ENCODE measurements around the gene SEC23B. TPM values are rescaled to one million over a fixed set of nuclear protein-coding genes. Genes with fewer than 3 reads are reported as not detected.

The SEC23B gene
- total and polyA plus RNA-seq, 2 of the 13 experiments (the other 11 are each of a cell fraction or from before 2014, with no cell fraction given) = 114 to 120 TPM

GRCh38 chr20:18496740-18497592 lies 10.8 kb upstream of the SEC23B start, which contains the start of gene RBBP9 (continued):
- TF ChIP-seq RBFOX2 (IDR thresholded peaks at IDR 0.05; ENCODE audit: low read depth, low read length) (peak; percentile 94), DDIT3 (CRISPR knock-in tag; IDR thresholded peaks at IDR 0.05) (no peak; the same call in 1 of the 2 replicates), ZBTB40 (IDR thresholded peaks at IDR 0.05) (no peak), ZBTB40 (CRISPR knock-in tag; IDR thresholded peaks at IDR 0.05) (peak; percentile 91), ZNF780A (CRISPR knock-in tag; IDR thresholded peaks at IDR 0.05) (no peak), STAT6 (CRISPR knock-in tag; IDR thresholded peaks at IDR 0.05; ENCODE audit: borderline replicate concordance) (peak; percentile 65; the same call in 1 of the 2 replicates), ZBTB4 (CRISPR knock-in tag; IDR thresholded peaks at IDR 0.05; ENCODE audit: borderline replicate concordance) (0 out of 2 replicates have a peak, but pooled peaks have one; percentile 66), RNF219 (CRISPR knock-in tag; IDR thresholded peaks at IDR 0.05) (no peak)
